Measurements from ENCODE around the gene LHX3.

The LHX3 gene

DNA sequence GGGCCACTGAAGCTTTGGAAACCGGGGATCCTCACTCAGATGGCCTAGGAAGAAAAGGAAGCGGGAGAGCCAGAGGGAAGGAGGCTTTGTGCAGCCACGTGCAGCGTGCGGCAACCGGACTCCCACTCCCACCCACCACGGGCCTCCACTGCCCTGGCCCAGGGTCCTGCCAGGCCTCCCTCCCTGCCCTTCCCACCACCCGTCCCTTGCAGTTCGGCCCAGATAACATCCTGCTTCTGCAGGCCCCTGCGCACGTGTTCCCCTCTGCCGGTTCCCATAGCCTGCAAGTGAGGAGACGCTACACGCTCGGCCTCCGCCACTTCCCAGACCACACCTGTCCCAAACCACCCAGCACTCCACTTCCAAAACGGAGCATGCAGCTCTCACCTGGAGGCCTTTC, 4.3 kb upstream of the LHX3 start:
- DNase-seq = no peak

- no peak for DNase-seq
Observed at GRCh38 chr9:136208675-136209074, 3.7 kb upstream of the LHX3 start.

- no peak for DNase-seq
Observed at GRCh38 chr9:136207616-136208015, 2.7 kb upstream of the LHX3 start.

DNA sequence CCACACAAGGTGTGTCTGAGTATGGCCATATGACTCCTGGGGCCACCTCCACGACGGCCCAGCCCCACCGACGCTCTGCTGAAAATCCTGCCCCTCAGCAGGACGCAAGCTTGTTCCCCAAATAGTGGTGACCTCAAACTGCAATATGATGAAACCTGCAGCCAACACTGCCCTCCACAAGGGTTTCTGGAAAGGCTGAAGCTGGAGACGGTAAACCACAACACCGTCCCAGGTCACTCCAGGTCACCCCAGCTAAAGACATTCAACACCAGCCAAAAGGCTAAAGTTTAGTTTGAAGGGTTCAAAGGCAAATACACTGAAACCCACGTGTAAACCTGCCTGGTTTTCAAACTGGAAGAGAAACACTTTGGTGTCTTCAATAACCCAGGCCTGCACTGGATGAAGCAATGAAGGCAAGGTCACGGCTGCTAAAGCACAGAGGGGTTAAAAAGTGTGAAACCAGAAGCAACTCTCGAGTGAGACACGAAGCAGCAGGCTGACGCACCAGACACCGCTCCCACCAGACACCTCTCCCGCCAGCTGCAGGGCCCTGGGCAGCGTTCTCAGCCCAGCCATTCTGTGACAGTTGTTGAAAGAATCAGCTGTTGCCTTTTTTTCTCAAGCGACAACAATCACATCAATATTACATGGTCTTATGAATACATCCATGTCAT, 1.8 kb upstream of the LHX3 start:
- no peak for DNase-seq

- DNase-seq = no peak
Observed at GRCh38 chr9:136205707-136205992, 722 bp upstream of the LHX3 start.

GRCh38 chr9:136204145-136204805, 653 bp downstream of the LHX3 start:
- DNase-seq = no peak

- DNase-seq = no peak
Observed at GRCh38 chr9:136203408-136204144, 1.4 kb downstream of the LHX3 start.

- no peak for DNase-seq
Observed at GRCh38 chr9:136202454-136203407, 2.2 kb downstream of the LHX3 start.

DNA sequence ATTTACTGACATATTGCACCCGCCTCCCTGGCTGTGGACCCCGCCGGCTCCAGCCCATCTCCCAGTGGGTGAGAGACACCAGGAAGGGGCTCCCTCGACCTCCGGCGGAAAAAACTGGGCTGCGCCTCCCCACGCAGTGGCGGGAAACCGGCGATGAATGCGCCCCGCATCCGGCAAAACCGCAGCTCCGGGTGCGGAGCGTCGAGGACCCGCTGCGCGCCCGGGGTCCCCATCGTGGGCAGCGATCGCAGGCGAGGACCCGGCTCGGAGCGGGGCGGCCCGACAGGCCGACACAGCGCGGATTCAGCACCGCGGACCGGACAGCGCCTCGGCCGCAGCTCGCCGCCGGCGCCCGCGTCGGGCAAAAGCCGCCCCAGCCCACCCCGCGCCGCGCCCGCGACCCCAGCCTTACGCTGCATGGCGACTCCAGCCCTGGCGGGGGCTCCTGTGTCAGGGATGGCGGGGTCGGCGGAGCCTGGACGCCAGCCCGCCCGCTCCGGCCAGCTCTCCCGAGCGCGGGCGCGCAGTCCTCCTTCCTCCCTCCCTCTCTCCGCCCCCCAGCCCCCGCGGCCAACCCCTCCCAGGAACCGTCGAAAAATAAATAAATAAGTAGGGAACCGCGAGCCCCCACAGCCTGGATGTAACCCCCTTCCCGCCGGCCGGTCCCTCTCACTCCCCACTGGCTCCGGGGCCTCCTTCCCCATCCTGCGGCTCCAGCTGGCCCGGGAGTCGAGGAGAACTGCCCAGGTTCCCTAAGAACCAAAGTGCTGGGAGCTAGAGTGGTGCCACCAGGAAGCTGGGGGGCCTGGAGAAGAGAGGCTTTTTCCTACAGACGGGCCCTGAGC, 3.1 kb downstream of the LHX3 start:
- peak in 1 of 56 donors; percentile 13 for DNase-seq

DNA sequence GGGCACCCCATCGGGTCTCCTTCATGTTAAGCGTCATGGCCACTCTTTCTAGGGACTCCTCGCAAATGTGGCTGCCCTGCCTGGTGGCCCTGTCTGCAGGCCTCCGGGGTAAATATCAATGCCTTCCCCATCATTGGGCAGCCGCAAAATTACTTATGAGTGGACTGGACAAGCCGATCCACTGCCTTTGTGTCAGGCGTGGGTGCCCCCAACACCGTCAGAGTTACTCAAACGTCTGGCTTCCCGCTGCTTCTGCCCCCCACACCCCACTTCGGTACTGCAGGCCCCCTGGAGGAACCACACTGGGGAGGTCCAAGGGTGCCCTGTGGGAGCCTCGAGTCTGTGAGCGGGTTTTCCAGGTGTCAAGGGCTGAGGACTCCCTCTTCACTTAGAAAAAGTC, 3.8 kb downstream of the LHX3 start:
- no peak for DNase-seq

DNA sequence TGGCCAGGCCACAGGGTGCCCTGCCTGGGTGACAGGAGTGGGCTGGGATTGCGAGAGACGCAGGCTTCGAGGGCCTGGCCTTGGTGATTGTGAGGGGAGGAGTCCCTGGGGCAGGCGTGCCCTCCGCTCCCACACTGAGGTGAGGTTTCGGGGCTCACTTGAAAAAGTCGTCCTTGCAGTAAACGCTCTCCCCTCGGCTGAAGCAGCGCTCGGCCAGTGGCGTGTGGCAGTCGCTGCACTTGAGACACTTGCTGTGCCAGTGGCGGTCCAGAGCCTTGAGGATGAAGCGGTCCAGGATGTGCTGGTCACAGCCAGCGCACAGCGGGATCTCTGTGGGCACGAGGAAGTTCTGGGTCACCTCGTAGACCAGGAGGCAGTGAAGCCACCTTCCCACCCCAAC, 4.5 kb downstream of the LHX3 start:
- no peak for DNase-seq

GRCh38 chr9:136199391-136200288, 5.3 kb downstream of the LHX3 start:
- no peak for DNase-seq

DNA sequence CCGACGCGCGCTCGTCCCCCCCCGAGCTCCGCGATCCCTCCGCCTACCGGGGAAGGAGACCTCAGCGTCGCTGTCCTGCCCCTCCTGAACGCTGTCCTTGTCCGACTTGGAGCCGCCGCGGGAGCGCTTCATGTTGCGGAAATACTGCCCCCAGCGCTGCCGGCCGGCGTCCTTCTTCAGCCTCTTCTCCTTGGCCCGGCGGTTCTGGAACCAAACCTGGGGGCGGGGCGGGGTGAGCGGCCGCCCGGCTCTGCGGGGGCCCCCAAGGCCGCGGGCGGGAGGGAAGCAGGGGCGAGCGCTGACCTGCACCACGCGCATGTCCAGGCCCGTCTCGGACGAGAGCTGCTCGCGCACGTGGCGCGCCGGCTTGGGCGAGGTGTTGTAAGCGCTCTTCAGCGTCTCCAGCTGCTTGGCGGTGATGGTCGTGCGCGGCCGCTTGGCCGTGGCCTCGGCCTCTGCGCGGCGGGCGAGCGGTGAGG, 6.3 kb downstream of the LHX3 start:
- DNase-seq = no peak

DNA sequence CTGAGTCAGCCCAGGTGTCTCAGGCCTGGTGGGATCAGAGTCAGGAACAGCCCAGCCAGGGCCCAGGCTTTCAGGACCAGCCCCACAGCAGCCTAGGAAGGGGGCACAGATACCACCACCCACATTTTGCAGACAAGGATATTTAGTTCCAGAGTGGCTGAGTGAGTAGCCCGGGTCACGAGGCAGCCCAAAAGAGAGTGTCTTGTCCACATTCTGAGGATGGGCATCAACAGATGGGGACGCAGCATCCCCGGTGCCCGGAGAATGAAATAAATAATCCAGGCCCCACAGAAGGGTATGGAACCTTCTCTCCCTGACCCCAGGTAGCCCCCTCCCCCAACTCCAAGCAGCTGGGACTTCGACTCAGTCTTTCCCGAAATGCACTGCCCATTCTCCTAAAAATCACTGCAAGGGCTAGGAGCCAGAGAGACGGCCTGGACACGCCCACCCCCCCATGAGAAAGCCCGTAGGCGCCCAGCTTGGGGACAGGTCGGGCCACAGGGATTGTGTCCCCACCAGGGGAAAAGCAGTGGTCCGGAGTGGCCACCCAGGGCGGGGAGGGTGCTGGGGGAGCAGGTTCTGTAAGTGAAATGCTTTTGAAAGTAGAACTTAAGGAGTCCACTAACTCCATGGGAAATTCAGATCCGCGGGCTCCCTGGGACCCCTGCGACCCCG, 6.9 kb downstream of the LHX3 start:
- no peak for DNase-seq

DNA sequence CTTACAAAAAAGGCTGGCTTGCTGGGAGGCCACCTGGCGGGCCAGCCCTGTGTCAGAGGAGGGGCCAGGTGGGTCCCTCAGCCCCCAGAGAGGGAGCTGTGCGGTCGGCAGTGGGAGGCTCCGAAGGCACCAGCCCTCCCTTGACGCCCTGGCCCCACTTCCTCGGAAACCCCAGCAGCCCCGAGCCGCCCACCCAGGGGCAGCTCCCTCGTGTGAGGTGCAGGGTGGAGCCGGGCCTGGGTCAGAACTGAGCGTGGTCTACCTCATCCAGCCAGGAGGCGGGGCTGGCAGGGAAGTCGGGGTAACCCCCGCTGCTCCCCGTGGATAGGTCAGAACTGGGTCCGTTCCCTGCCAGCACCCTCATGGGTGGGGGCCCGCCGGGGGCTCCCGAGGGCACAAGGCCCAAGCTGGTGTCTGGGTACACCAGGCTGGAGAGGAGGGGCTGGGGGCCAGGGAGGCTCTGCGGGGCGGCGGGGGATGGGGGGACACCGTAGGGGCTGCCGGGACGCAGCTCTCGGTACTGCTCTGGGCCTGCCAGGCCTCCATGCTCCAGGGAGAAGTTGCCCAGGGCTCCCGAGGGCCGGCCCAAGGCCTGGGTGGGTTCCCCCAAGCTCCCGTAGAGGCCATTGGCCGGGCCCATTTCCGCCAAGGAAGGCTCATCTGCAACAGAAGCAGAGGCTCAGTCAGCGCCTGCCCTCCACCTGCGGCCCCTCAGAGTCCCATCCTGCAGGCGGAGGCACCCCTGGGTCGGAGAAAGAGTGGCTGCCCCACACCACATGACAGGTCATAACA, 7.6 kb downstream of the LHX3 start:
- DNase-seq = no peak

DNA sequence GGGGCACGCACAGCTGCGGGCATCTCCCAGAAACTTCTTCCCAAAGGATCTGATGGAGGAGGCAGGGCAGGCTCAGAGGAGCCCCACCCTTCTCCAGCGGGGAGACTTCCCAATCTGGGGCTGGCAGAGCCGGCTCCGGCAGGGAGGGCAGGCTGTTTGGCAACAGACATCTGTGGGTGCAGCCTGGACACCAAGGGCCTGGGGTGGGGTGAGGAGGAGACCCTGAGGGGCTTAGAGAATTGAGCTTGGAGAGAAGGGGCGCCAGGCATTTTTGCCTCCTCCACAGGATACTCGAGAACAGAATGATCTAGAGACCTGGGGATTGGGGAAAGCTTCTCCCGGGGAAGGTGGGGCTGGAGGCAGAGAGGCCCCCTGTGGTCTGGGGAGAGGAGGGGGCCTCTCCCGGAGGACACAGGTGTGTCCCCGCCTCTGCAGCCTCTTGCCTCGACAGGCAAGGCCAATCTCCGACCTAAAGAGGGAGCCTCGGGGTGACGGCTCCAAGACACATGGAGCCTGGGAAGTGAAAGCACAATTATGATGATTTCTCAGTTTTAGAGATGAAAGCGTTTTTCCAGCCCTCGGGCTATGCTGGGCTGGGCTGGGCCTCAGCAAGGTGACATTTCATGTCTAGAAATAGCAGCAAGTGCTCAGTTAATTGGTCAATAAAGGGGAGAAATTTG, 8.4 kb downstream of the LHX3 start:
- DNase-seq = no peak

- DNase-seq = no peak
Observed at GRCh38 chr9:136194540-136194939, 10.4 kb downstream of the LHX3 start.

GRCh38 chr9:136193891-136194279, 11.0 kb downstream of the LHX3 start:
- DNase-seq = no peak

Data from amygdala (tissue), 56 donors.